SK-N-SH (cell line): ENCODE data around the gene SFXN4. TPM values are rescaled to one million over a fixed set of nuclear protein-coding genes. Genes with fewer than 3 reads are reported as not detected.

Source experiments
- CHD2 ChIP-seq: fragments of 150-350 bp; IDR thresholded peaks from 2 replicates; pipeline ENCODE4 v1.6.1; 2018; ENCODE audit warnings: low read length; ENCODE audit not compliant: partially characterized antibody
- EP300 ChIP-seq, 2 experiments: IDR thresholded peaks; 2 replicates each; pipeline versions ENCODE4 v1.4.0 to v1.6.1; 2012; ENCODE audit warnings: borderline replicate concordance in 1 of 2, low read depth in 1 of 2, low read length in 1 of 2
- FOSL2 ChIP-seq: IDR thresholded peaks from 2 replicates; pipeline ENCODE4 v1.4.0; 2012; ENCODE audit warnings: low read depth, mild to moderate bottlenecking, moderate library complexity, borderline replicate concordance
- GABPA ChIP-seq: IDR thresholded peaks from 2 replicates; pipeline ENCODE4 v1.4.0; 2012; ENCODE audit warnings: low read depth, mild to moderate bottlenecking
- GATA2 ChIP-seq: sonication (generic); formaldehyde crosslinking; IDR thresholded peaks from 2 replicates; pipeline ENCODE4 v1.5.0; 2020; ENCODE audit warnings: mild to moderate bottlenecking, missing genetic modification reagents
- MAX ChIP-seq: IDR thresholded peaks from 2 replicates; pipeline ENCODE4 v1.4.0; 2012; ENCODE audit warnings: low read depth
- MEF2A ChIP-seq: IDR thresholded peaks from 2 replicates; pipeline ENCODE4 v1.4.0; 2012; ENCODE audit warnings: low read depth, borderline replicate concordance
- MXI1 ChIP-seq: IDR thresholded peaks from 2 replicates; pipeline ENCODE4 v1.6.1; 2012; ENCODE audit warnings: mild to moderate bottlenecking, low read depth, low read length, improper control_type of control experiment
- RAD21 ChIP-seq: IDR thresholded peaks from 2 replicates; pipeline ENCODE4 v1.6.1; 2012; ENCODE audit warnings: mild to moderate bottlenecking, low read length
- RCOR1 ChIP-seq: fragments of 150-350 bp; IDR thresholded peaks from 2 replicates; pipeline ENCODE4 v1.6.1; 2017; ENCODE audit warnings: antibody characterized with exemption, low read length
- RXRA ChIP-seq: IDR thresholded peaks from 2 replicates; pipeline ENCODE4 v1.4.0; 2012; ENCODE audit warnings: low read depth, mild to moderate bottlenecking, borderline replicate concordance
- TAF1 ChIP-seq: IDR thresholded peaks from 2 replicates; pipeline ENCODE4 v1.6.1; 2012; ENCODE audit warnings: low read depth, mild to moderate bottlenecking, low read length, moderate library complexity, borderline replicate concordance
- TEAD4 ChIP-seq: IDR thresholded peaks from 2 replicates; pipeline ENCODE4 v1.4.0; 2012; ENCODE audit warnings: mild to moderate bottlenecking, borderline replicate concordance; ENCODE audit not compliant: insufficient read depth
- USF1 ChIP-seq: IDR thresholded peaks from 2 replicates; pipeline ENCODE4 v1.4.0; 2012; ENCODE audit warnings: low read depth, borderline replicate concordance
- polyA plus RNA-seq, 3 experiments: library from polyadenylated mRNA; depleted of rRNA; stranded (reverse); fragments of >200 nt; gene quantifications; 2 replicates each; pipeline ENCODE4 v1.2.3, GENCODE V29; 2012
- TF ChIP-seq, protein P1 (sequence below): fragments of 150-350 bp; IDR thresholded peaks from 2 replicates; pipeline ENCODE4 v1.6.1; 2017; ENCODE audit warnings: antibody characterized with exemption, low read length, low read depth, borderline replicate concordance
- TF ChIP-seq, protein P2 (sequence below): IDR thresholded peaks from 2 replicates; pipeline ENCODE4; 2012
- TF ChIP-seq, protein P3 (sequence below): IDR thresholded peaks from 2 replicates; pipeline ENCODE4 v1.4.0; 2012; ENCODE audit warnings: low read depth, borderline replicate concordance

SFXN4 gene
- polyA plus RNA-seq, 1 of the 3 experiments (the other 2 are of a cell fraction) = 24.2 TPM

- TF ChIP-seq TEAD4 (peak; percentile 90), RCOR1 (no peak), MAX (peak; percentile 68; the same call in 1 of the 2 replicates), MEF2A (no peak), GABPA (no peak), MXI1 (no peak), GATA2 (no peak), RAD21 (no peak), USF1 (peak; percentile 56; the same call in 1 of the 2 replicates), FOSL2 (peak; percentile 81; the same call in 1 of the 2 replicates), CHD2 (no peak), TAF1 (no peak), EP300 (IDR thresholded peaks at IDR 0.05; ENCODE audit: borderline replicate concordance in 1 of 2, low read depth in 1 of 2, low read length in 1 of 2) (peak in 1 of 2 experiments; percentile 44; a peak in 1 of 4 replicates), RXRA (peak; percentile 37; the same call in 1 of the 2 replicates)
- TF ChIP-seq, protein P1, sequence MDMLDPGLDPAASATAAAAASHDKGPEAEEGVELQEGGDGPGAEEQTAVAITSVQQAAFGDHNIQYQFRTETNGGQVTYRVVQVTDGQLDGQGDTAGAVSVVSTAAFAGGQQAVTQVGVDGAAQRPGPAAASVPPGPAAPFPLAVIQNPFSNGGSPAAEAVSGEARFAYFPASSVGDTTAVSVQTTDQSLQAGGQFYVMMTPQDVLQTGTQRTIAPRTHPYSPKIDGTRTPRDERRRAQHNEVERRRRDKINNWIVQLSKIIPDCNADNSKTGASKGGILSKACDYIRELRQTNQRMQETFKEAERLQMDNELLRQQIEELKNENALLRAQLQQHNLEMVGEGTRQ = no peak
- TF ChIP-seq, protein P2, sequence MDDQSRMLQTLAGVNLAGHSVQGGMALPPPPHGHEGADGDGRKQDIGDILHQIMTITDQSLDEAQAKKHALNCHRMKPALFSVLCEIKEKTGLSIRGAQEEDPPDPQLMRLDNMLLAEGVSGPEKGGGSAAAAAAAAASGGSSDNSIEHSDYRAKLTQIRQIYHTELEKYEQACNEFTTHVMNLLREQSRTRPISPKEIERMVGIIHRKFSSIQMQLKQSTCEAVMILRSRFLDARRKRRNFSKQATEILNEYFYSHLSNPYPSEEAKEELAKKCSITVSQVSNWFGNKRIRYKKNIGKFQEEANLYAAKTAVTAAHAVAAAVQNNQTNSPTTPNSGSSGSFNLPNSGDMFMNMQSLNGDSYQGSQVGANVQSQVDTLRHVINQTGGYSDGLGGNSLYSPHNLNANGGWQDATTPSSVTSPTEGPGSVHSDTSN = peak; percentile 13; the same call in 1 of the 2 replicates
- TF ChIP-seq, protein P3, sequence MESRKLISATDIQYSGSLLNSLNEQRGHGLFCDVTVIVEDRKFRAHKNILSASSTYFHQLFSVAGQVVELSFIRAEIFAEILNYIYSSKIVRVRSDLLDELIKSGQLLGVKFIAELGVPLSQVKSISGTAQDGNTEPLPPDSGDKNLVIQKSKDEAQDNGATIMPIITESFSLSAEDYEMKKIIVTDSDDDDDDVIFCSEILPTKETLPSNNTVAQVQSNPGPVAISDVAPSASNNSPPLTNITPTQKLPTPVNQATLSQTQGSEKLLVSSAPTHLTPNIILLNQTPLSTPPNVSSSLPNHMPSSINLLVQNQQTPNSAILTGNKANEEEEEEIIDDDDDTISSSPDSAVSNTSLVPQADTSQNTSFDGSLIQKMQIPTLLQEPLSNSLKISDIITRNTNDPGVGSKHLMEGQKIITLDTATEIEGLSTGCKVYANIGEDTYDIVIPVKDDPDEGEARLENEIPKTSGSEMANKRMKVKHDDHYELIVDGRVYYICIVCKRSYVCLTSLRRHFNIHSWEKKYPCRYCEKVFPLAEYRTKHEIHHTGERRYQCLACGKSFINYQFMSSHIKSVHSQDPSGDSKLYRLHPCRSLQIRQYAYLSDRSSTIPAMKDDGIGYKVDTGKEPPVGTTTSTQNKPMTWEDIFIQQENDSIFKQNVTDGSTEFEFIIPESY = no peak
Observed at GRCh38 chr10:119190353-119190752, 24.8 kb upstream of the SFXN4 start (continued).
